ENCODE results near the gene CWC25. TPM values are rescaled to one million over a fixed set of nuclear protein-coding genes. Genes with fewer than 3 reads are reported as not detected.

CWC25 gene
- total and polyA plus RNA-seq, 2 experiments from 2014 or later = 11.6 to 29.8 TPM

DNA sequence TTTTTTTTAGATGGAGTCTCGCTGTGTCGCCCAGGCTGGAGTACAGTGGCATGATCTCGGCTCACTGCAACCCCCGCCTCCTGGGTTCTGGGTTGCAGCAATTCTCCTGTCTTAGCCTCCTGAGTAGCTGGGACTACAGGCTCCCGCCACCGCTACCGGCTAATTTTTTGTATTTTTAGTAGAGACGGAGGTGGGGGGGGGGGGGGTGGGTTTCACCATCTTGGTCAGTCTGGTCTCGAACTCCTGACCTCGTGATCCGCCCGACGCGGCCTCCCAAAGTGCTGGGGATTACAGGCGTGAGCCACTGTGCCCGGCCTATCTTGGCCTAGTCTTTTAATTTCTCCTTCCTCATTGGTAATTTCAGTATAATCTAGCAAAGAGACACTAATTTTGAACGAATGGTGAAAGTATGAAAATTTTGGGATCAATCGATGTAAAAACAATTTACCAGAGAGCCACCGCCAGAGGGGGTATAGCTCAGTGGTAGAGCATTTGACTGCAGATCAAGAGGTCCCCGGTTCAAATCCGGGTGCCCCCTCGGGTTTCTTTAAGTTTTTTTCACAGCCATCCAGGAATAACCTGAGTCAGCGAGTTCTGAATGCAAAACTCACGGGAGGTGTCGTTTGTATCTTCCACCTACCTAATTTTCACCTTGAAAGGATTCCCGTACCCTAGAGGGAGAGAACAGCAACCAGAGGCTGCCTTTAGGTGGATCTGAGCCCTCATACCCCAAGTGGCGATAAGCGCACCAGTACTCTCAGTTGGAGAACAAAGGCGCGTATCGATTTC, 42.3 kb upstream of the CWC25 start (continued):
- TF ChIP-seq, protein P1, sequence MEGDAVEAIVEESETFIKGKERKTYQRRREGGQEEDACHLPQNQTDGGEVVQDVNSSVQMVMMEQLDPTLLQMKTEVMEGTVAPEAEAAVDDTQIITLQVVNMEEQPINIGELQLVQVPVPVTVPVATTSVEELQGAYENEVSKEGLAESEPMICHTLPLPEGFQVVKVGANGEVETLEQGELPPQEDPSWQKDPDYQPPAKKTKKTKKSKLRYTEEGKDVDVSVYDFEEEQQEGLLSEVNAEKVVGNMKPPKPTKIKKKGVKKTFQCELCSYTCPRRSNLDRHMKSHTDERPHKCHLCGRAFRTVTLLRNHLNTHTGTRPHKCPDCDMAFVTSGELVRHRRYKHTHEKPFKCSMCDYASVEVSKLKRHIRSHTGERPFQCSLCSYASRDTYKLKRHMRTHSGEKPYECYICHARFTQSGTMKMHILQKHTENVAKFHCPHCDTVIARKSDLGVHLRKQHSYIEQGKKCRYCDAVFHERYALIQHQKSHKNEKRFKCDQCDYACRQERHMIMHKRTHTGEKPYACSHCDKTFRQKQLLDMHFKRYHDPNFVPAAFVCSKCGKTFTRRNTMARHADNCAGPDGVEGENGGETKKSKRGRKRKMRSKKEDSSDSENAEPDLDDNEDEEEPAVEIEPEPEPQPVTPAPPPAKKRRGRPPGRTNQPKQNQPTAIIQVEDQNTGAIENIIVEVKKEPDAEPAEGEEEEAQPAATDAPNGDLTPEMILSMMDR (conservative IDR thresholded peaks at IDR 0.05; ENCODE audit: low read depth in 2 of 2) = peak; percentile 18 to 52; a peak in 3 of 4 replicates
- TF ChIP-seq CREB1 (CRISPR knock-in tag; IDR thresholded peaks at IDR 0.05; ENCODE audit: low read depth) (no peak), EZH2phosphoT487 (IDR thresholded peaks at IDR 0.05; ENCODE audit: unreplicated experiment) (no peak)

DNA sequence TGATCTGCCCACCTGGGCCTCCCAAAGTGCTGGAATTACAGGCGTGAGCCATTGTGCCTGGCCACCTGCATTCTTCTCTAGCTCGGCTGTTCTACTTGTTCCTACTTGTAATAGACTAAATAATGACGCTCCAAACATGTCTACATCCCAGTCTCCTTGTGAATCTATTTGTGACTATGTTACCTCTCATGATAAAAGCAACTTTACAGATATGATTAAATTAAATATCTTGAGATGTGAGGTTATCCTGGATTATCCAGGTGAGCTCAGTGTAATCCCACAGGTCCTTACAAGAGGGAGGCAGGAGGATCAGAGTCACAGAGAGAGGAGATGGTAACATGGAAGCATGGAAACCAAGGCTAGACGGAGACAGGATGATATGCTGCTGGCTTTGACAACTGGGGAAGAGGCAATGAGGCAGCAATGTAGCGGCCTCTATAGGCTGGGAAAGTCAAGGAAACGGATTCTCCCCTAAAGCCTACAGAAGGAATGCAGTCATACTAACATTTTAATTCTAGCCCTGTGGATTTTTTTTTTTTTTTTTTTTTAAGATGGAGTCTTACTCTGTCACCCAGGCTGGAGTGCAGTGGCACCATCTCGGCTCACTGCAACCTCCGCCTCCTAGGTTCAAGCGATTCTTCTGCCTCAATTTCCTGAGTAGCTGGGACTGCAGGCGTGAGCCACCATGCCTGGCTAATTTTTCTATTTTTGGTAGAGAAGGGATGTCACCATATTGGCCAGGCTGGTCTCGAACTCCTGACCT, 39.7 kb upstream of the CWC25 start:
- Mint-ChIP-seq H3K27me3 (ENCODE audit: insufficient read depth, low read depth, poor library complexity) (peaks cover 45% of the 10 kb centered on the region), H3K27ac (no peak overlapping the region), H3K36me3 (ENCODE audit: low read depth) (peaks cover 6% of the 10 kb centered on the region), H3K4me3 (no peak overlapping the region), H3K4me1 (peaks cover 7% of the 10 kb centered on the region), H3K9me3 (peaks cover 13% of the 10 kb centered on the region; the same call in 2 of the 3 replicates)
- Histone ChIP-seq H3K4me2 (no peak overlapping the region), H2AFZ (no peak overlapping the region), H3K27me3 (ENCODE audit: insufficient read depth) (no peaks in the 10 kb centered on the region), H3K4me3 (no peak overlapping the region), H3K79me2 (replicated peaks; ENCODE audit: insufficient read depth) (no peaks in the 10 kb centered on the region), H3K27ac (ENCODE audit: low read depth) (0 out of 2 replicates have a peak overlapping the region, but pooled peaks have one; percentile 52), H3F3A (replicated peaks; ENCODE audit: low read depth) (0 out of 2 replicates have a peak, but pooled peaks cover 7% of the 10 kb centered on the region), H3K36me3 (ENCODE audit: insufficient read depth) (no peaks in the 10 kb centered on the region), H3K9me2 (ENCODE audit: insufficient read depth) (no peaks in the 10 kb centered on the region), H4K20me1 (replicated peaks; ENCODE audit: insufficient read depth) (no peaks in the 10 kb centered on the region), H3K4me1 (ENCODE audit: insufficient read depth) (no peaks in the 10 kb centered on the region)
- TF ChIP-seq POLR2AphosphoS5 (IDR thresholded peaks at IDR 0.05; ENCODE audit: low read depth) (no peak), JUNB (IDR thresholded peaks at IDR 0.05; ENCODE audit: unreplicated experiment) (no peak), NANOG (IDR thresholded peaks at IDR 0.05; ENCODE audit: borderline replicate concordance) (no peak), EZH2phosphoT487 (IDR thresholded peaks at IDR 0.05; ENCODE audit: unreplicated experiment) (no peak)
- TF ChIP-seq, protein P1 (conservative IDR thresholded peaks at IDR 0.05; ENCODE audit: low read depth in 2 of 2) = peak; percentile 62 to 75
- peak; percentile 2; the same call in 1 of the 3 replicates for ATAC-seq
- peak; percentile 80 for DNase-seq (ENCODE audit: low spot score)

Measured in GM23338 (cell line).